Coronary artery (tissue), 2 donors: ENCODE data around the gene NPLOC4.
A peak's percentile ranks its signal among the peaks of the same experiment; 100 is the strongest.

Experiments used
- DNase-seq: peaks from one replicate; pipeline ENCODE4 v3.0.0-alpha.2; 2017; ENCODE audit warnings: low spot score
- H3K27ac ChIP-seq, 2 donors: fragments of 200-600 bp; sonication (generic); one replicate each; pipeline ENCODE4 v1.5.1; 2016 to 2019
- H3K4me3 ChIP-seq: fragments of 200-600 bp; sonication (generic); 2 replicates; pipeline ENCODE4 v1.5.1; 2016; ENCODE audit warnings: mild to moderate bottlenecking, moderate library complexity
- CTCF ChIP-seq: fragments of 200-600 bp; sonication (generic); IDR thresholded peaks from one replicate; pipeline ENCODE4 v1.5.1; 2019; ENCODE audit warnings: antibody characterized with exemption

Gene NPLOC4

GRCh38 chr17:81563861-81564586, 72.9 kb downstream of the NPLOC4 start:
- H3K4me3 ChIP-seq: no peak overlapping the region
- H3K27ac ChIP-seq: peak overlapping the region in 1 of 2 donors; percentile 86
- no peak for TF ChIP-seq CTCF
- no peak for DNase-seq

GRCh38 chr17:81561494-81561885, 75.4 kb downstream of the NPLOC4 start:
- no peak overlapping the region for H3K27ac ChIP-seq
- no peak for TF ChIP-seq CTCF

GRCh38 chr17:81558941-81559806, 77.7 kb downstream of the NPLOC4 start:
- Histone ChIP-seq H3K27ac (no peak overlapping the region), H3K4me3 (no peak overlapping the region)
- TF ChIP-seq CTCF: no peak
- DNase-seq: no peak

More at GRCh38 chr17:81561494-81561885, 75.4 kb downstream of the NPLOC4 start:
- no peak overlapping the region for H3K4me3 ChIP-seq
- no peak for DNase-seq

- TF ChIP-seq CTCF: no peak
- H3K27ac ChIP-seq: no peak overlapping the region
- DNase-seq: no peak
- no peak overlapping the region for H3K4me3 ChIP-seq
These were observed 78.8 kb downstream of the NPLOC4 start for GRCh38 chr17:81558115-81558468.

GRCh38 chr17:81557276-81558114, 79.4 kb downstream of the NPLOC4 start:
- no peak for TF ChIP-seq CTCF
- no peak for DNase-seq
- Histone ChIP-seq H3K27ac (peak overlapping the region in 1 of 2 donors; percentile 21), H3K4me3 (no peak overlapping the region)

GRCh38 chr17:81556863-81557262, 80.0 kb downstream of the NPLOC4 start:
- no peak for DNase-seq
- H3K4me3 ChIP-seq: no peak overlapping the region
- peak overlapping the region in 1 of 2 donors; percentile 59 for H3K27ac ChIP-seq
- TF ChIP-seq CTCF: no peak
